Neuron (in vitro differentiated cells): ENCODE data around the gene ADCY2.
A peak's percentile ranks its signal among the peaks of the same experiment; 100 is the strongest.

ENCODE experiments used
- H2AFZ ChIP-seq: one replicate; pipeline ENCODE4 v1.6.1; 2013; ENCODE audit warnings: low read depth, mild to moderate bottlenecking, inconsistent platforms, low read length, moderate library complexity
- H3K27me3 ChIP-seq: one replicate; pipeline ENCODE4 v1.6.1; 2013; ENCODE audit warnings: low read length; ENCODE audit not compliant: insufficient read depth
- H3K36me3 ChIP-seq: one replicate; pipeline ENCODE4 v1.6.1; 2013; ENCODE audit warnings: low read length; ENCODE audit not compliant: insufficient read depth
- H3K4me1 ChIP-seq: one replicate; pipeline ENCODE4 v1.6.1; 2013; ENCODE audit warnings: low read length; ENCODE audit not compliant: insufficient read depth
- H3K4me3 ChIP-seq: 2 replicates; pipeline ENCODE4 v1.5.1; 2013; ENCODE audit warnings: mild to moderate bottlenecking, low read length, moderate library complexity
- H3K9me3 ChIP-seq: one replicate; pipeline ENCODE4 v1.6.1; 2013; ENCODE audit warnings: low read length

The ADCY2 gene

GRCh38 chr5:7867260-7867659 lies 471.3 kb downstream of the ADCY2 start:
- Histone ChIP-seq H3K4me3 (peak overlapping the region; percentile 94), H3K27me3 (no peaks in the 10 kb centered on the region), H3K4me1 (peaks cover 27% of the 10 kb centered on the region), H3K9me3 (no peaks in the 10 kb centered on the region), H3K36me3 (peaks cover 25% of the 10 kb centered on the region), H2AFZ (no peak overlapping the region)

GRCh38 chr5:7868427-7868772 lies 472.5 kb downstream of the ADCY2 start:
- peaks cover 30% of the 10 kb centered on the region for H3K36me3 ChIP-seq
- H2AFZ ChIP-seq: peak overlapping the region; percentile 94
- H3K4me3 ChIP-seq: peak overlapping the region; percentile 94
- H3K27me3 ChIP-seq: no peaks in the 10 kb centered on the region
- H3K4me1 ChIP-seq: peaks cover 27% of the 10 kb centered on the region
- H3K9me3 ChIP-seq: no peaks in the 10 kb centered on the region

GRCh38 chr5:7868773-7869473 lies 473.0 kb downstream of the ADCY2 start, which contains the start of the genes FASTKD3 and MTRR:
Gene FASTKD3, minus strand, starts transcription at chr5:7869031. Its CDS starts 948 bp downstream, at chr5:7868083.
Gene MTRR, plus strand, starts transcription at chr5:7869148. Its CDS starts 1,647 bp downstream, at chr5:7870795.
- Histone ChIP-seq H3K4me3 (peak within 1 kb of the TSS; percentile 94), H3K27me3 (no peaks in the 10 kb centered on the region), H3K9me3 (no peaks in the 10 kb centered on the region), H2AFZ (peak within 1 kb of the TSS; percentile 94), H3K4me1 (peaks cover 27% of the 10 kb centered on the region), H3K36me3 (peaks cover 32% of the 10 kb centered on the region)

GRCh38 chr5:7869474-7870136 lies 473.7 kb downstream of the ADCY2 start:
- Histone ChIP-seq H3K4me1 (peaks cover 27% of the 10 kb centered on the region), H2AFZ (peak overlapping the region; percentile 94), H3K4me3 (peak overlapping the region; percentile 94), H3K36me3 (peaks cover 31% of the 10 kb centered on the region), H3K9me3 (no peaks in the 10 kb centered on the region), H3K27me3 (no peaks in the 10 kb centered on the region)

GRCh38 chr5:7871653-7872052 lies 475.7 kb downstream of the ADCY2 start:
- no peak overlapping the region for H2AFZ ChIP-seq
- H3K36me3 ChIP-seq: peaks cover 39% of the 10 kb centered on the region

GRCh38 chr5:7872517-7873130 lies 476.7 kb downstream of the ADCY2 start:
- H3K27me3 ChIP-seq: no peaks in the 10 kb centered on the region
- no peak overlapping the region for H2AFZ ChIP-seq
- no peak overlapping the region for H3K4me3 ChIP-seq
- H3K9me3 ChIP-seq: no peaks in the 10 kb centered on the region
- H3K36me3 ChIP-seq: peaks cover 46% of the 10 kb centered on the region
- peaks cover 22% of the 10 kb centered on the region for H3K4me1 ChIP-seq

More at GRCh38 chr5:7871653-7872052, 475.7 kb downstream of the ADCY2 start:
- Histone ChIP-seq H3K4me3 (no peak overlapping the region), H3K9me3 (no peaks in the 10 kb centered on the region), H3K4me1 (peaks cover 27% of the 10 kb centered on the region), H3K27me3 (no peaks in the 10 kb centered on the region)

GRCh38 chr5:7873216-7873615 lies 477.3 kb downstream of the ADCY2 start:
- Histone ChIP-seq H2AFZ (no peak overlapping the region), H3K9me3 (no peaks in the 10 kb centered on the region), H3K27me3 (no peaks in the 10 kb centered on the region), H3K36me3 (peaks cover 52% of the 10 kb centered on the region), H3K4me1 (peaks cover 16% of the 10 kb centered on the region), H3K4me3 (no peak overlapping the region)

GRCh38 chr5:7874639-7875038 lies 478.7 kb downstream of the ADCY2 start:
- H2AFZ ChIP-seq: no peak overlapping the region
- H3K4me1 ChIP-seq: peaks cover 13% of the 10 kb centered on the region
- H3K4me3 ChIP-seq: no peak overlapping the region
- peaks cover 64% of the 10 kb centered on the region for H3K36me3 ChIP-seq
- no peaks in the 10 kb centered on the region for H3K27me3 ChIP-seq
- no peaks in the 10 kb centered on the region for H3K9me3 ChIP-seq

- Histone ChIP-seq H3K9me3 (no peaks in the 10 kb centered on the region), H3K27me3 (no peaks in the 10 kb centered on the region), H3K4me1 (peaks cover 8% of the 10 kb centered on the region), H3K4me3 (no peak overlapping the region), H2AFZ (no peak overlapping the region), H3K36me3 (peaks cover 69% of the 10 kb centered on the region)
These were observed 479.2 kb downstream of the ADCY2 start for GRCh38 chr5:7875151-7875550.

GRCh38 chr5:7876867-7877266 lies 480.9 kb downstream of the ADCY2 start:
- Histone ChIP-seq H2AFZ (no peak overlapping the region), H3K36me3 (peaks cover 80% of the 10 kb centered on the region)

GRCh38 chr5:7877851-7878250 lies 481.9 kb downstream of the ADCY2 start:
- Histone ChIP-seq H3K36me3 (peaks cover 83% of the 10 kb centered on the region), H3K4me3 (no peak overlapping the region), H3K27me3 (no peaks in the 10 kb centered on the region), H3K9me3 (no peaks in the 10 kb centered on the region), H2AFZ (no peak overlapping the region), H3K4me1 (no peaks in the 10 kb centered on the region)

More at GRCh38 chr5:7876867-7877266, 480.9 kb downstream of the ADCY2 start:
- Histone ChIP-seq H3K4me1 (no peaks in the 10 kb centered on the region), H3K27me3 (no peaks in the 10 kb centered on the region), H3K4me3 (no peak overlapping the region), H3K9me3 (no peaks in the 10 kb centered on the region)

- H3K36me3 ChIP-seq: peaks cover 83% of the 10 kb centered on the region
These were observed 482.5 kb downstream of the ADCY2 start for GRCh38 chr5:7878381-7878873.

More at GRCh38 chr5:7878381-7878873, 482.5 kb downstream of the ADCY2 start:
- H3K4me3 ChIP-seq: no peak overlapping the region
- no peaks in the 10 kb centered on the region for H3K4me1 ChIP-seq
- no peaks in the 10 kb centered on the region for H3K27me3 ChIP-seq
- H2AFZ ChIP-seq: no peak overlapping the region
- H3K9me3 ChIP-seq: no peaks in the 10 kb centered on the region
